Gastrocnemius medialis (tissue), 4 donors: ENCODE data around the gene DRD3. TPM values are rescaled to one million over a fixed set of nuclear protein-coding genes. Genes with fewer than 3 reads are reported as not detected.
A peak's percentile ranks its signal among the peaks of the same experiment; 100 is the strongest.

Experiments used
- ATAC-seq, 2 donors: fragments of 150-250 bp; one replicate each; pipeline ENCODE4 v1.9.1; 2016
- DNase-seq, 2 donors: peaks; one replicate each; pipeline ENCODE4 v3.0.0-alpha.2; 2019
- H3K27ac ChIP-seq, 4 donors: fragments of 200-600 bp; sonication (generic); 1 replicate in 1 of 4; 2 replicates in 3 of 4; pipeline ENCODE4 v1.5.1; 2016 to 2018; ENCODE audit warnings: mild to moderate bottlenecking in 2 of 4, moderate library complexity in 1 of 4
- H3K27me3 ChIP-seq, 3 donors: fragments of 200-600 bp; sonication (generic) in 2 of 3; 1 replicate in 1 of 3; 2 replicates in 2 of 3; pipeline versions ENCODE4 v1.5.1 to v1.6.0; 2016 to 2019; ENCODE audit warnings: mild to moderate bottlenecking in 1 of 3, moderate library complexity in 1 of 3
- H3K36me3 ChIP-seq, 2 donors: fragments of 200-600 bp; sonication (generic) in 1 of 2; one replicate each; pipeline ENCODE4 v1.5.1; 2017 to 2018
- H3K4me1 ChIP-seq, 2 donors: fragments of 200-600 bp; sonication (generic) in 1 of 2; one replicate each; pipeline ENCODE4 v1.5.1; 2016 to 2017; ENCODE audit warnings: mild to moderate bottlenecking in 2 of 2
- H3K4me3 ChIP-seq, 4 donors: fragments of 200-600 bp; sonication (generic) in 3 of 4; 1 replicate in 1 of 4; 2 replicates in 3 of 4; pipeline ENCODE4 v1.5.1; 2016 to 2019; ENCODE audit warnings: mild to moderate bottlenecking in 2 of 4
- H3K9me3 ChIP-seq, 3 donors: fragments of 200-600 bp; sonication (generic) in 2 of 3; 1 replicate in 1 of 3; 2 replicates in 2 of 3; pipeline ENCODE4 v1.5.1; 2016 to 2019
- POLR2A ChIP-seq, 2 donors: fragments of 450-650 bp; IDR thresholded peaks; one replicate each; pipeline ENCODE4 v1.6.1; 2017; ENCODE audit warnings: antibody characterized with exemption in 2 of 2, mild to moderate bottlenecking in 2 of 2, moderate library complexity in 2 of 2
- in situ Hi-C, 4 donors: fragments of 200-750 bp; cut with MboI; loops; one replicate each; pipeline versions ENCODE4 v1.15.0 to v1.8.0; 2017; ENCODE audit warnings: low sequenced_read_pairs in 4 of 4
- intact Hi-C: fragments of 100-400 bp; cut with DNase I; formaldehyde crosslinking; loops from one replicate; pipeline ENCODE4 v1.15.1; 2023; ENCODE audit warnings: low total_unique reads
- total RNA-seq, 4 donors: library from RNA; depleted of rRNA; stranded (reverse); fragments of >200 nt; gene quantifications; one replicate each; pipeline versions ENCODE4 v1.1.0 to v1.2.3, GENCODE V29; 2016
- TF ChIP-seq, protein P1 (sequence below), 5 experiments: fragments of 450-650 bp in 3 of 5; fragments of 200-600 bp in 2 of 5; sonication (generic) in 2 of 5; IDR thresholded peaks in 4 of 5; conservative IDR thresholded peaks in 1 of 5; 1 replicate in 4 of 5; 2 replicates in 1 of 5; pipeline ENCODE4 v1.5.1; 2016 to 2019; ENCODE audit warnings: antibody characterized with exemption in 5 of 5, mild to moderate bottlenecking in 3 of 5, moderate library complexity in 3 of 5

Gene DRD3
- total RNA-seq, 4 donors from 2014 or later: not detected

DNA sequence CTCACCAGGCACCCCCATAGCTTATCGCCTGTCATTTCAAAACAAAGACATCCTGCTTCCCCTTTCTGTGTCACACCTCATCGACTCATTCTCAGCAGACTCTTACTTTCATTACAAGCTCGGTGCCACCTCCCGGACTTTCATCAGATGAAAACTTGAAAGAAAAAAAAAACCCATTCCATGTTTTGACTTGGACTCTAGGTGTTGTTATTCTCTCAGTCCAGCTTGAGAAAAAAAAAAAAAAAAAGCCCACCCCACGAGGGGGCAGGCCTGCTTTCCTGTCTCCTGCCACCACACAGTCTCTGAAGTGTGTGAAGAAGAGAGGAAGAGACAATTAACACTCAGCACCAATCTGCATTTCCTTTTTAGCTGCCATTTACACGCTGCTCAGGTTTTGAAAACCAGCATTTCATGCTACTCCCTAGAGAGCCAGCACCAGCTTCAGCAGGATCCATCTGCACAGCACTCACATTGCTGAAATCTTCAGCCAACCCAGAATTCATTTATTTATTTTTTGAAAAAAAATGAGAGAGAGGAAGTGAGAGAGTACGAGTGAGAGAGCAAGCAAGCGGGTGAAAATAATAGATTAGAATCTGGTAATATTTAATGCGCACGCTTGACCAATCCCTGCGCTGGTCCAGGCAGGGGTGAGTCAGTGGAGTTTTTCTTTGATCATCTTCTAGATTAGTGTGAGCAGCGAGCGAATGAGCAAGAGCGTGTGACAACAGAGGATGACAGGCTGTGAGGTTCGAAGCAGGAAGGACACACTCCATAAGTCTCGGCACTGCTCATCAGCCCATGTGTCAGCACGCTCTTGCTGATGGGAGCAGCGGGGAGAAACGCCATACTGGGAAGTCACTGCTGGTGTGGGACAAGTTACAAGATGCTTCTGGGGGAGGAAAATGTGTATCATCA is 35.0 kb upstream of the DRD3 start:
- intact Hi-C loops (no loop called here), in situ Hi-C loops (no loop called here)
- Histone ChIP-seq H3K27ac (no peak overlapping the region), H3K4me1 (no peaks in the 10 kb centered on the region), H3K36me3 (no peaks in the 10 kb centered on the region), H3K27me3 (no peaks in the 10 kb centered on the region), H3K9me3 (no peaks in the 10 kb centered on the region), H3K4me3 (peak overlapping the region; percentile 5 to 41 (median 11))
- TF ChIP-seq POLR2A (IDR thresholded peaks at IDR 0.05): no peak
- TF ChIP-seq, protein P1, sequence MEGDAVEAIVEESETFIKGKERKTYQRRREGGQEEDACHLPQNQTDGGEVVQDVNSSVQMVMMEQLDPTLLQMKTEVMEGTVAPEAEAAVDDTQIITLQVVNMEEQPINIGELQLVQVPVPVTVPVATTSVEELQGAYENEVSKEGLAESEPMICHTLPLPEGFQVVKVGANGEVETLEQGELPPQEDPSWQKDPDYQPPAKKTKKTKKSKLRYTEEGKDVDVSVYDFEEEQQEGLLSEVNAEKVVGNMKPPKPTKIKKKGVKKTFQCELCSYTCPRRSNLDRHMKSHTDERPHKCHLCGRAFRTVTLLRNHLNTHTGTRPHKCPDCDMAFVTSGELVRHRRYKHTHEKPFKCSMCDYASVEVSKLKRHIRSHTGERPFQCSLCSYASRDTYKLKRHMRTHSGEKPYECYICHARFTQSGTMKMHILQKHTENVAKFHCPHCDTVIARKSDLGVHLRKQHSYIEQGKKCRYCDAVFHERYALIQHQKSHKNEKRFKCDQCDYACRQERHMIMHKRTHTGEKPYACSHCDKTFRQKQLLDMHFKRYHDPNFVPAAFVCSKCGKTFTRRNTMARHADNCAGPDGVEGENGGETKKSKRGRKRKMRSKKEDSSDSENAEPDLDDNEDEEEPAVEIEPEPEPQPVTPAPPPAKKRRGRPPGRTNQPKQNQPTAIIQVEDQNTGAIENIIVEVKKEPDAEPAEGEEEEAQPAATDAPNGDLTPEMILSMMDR (IDR thresholded peaks at IDR 0.05 in 4 of 5, conservative IDR thresholded peaks at IDR 0.05 in 1 of 5): no peak
- ATAC-seq: peak in 1 of 2 donors; percentile 27
- DNase-seq: no peak

DNA sequence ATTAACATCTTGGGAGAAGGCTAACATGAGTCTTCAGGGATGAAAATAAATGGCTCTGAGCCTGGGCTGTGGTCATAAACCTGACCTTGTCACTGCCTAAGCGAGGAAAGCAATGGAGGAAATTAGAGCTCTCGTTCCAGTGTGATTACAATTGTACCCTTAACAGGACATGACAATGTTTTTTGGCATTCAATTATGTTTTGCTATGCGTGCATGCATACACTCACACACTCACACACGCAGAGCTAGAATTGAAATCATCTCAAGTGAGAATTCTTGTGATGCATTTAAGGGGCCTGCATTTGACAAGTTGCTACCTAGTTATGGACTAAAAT is 34.4 kb upstream of the DRD3 start:
- in situ Hi-C loops: no loop called here
- TF ChIP-seq, protein P1 (IDR thresholded peaks at IDR 0.05 in 4 of 5, conservative IDR thresholded peaks at IDR 0.05 in 1 of 5): no peak
- no peak for TF ChIP-seq POLR2A (IDR thresholded peaks at IDR 0.05)
- Histone ChIP-seq H3K4me3 (no peak overlapping the region), H3K27me3 (no peaks in the 10 kb centered on the region), H3K27ac (no peak overlapping the region), H3K9me3 (no peaks in the 10 kb centered on the region), H3K36me3 (no peaks in the 10 kb centered on the region), H3K4me1 (no peaks in the 10 kb centered on the region)
- DNase-seq (no peak), ATAC-seq (no peak)
- intact Hi-C loops: no loop called here

GRCh38 chr3:114212646-114213045 is 33.8 kb upstream of the DRD3 start:
- intact Hi-C loops: no loop called here
- Histone ChIP-seq H3K36me3 (no peaks in the 10 kb centered on the region), H3K4me3 (no peak overlapping the region), H3K27ac (no peak overlapping the region), H3K27me3 (no peaks in the 10 kb centered on the region), H3K4me1 (no peaks in the 10 kb centered on the region), H3K9me3 (no peaks in the 10 kb centered on the region)
- DNase-seq (no peak), ATAC-seq (no peak)
- TF ChIP-seq POLR2A (IDR thresholded peaks at IDR 0.05): no peak
- TF ChIP-seq, protein P1 (IDR thresholded peaks at IDR 0.05 in 4 of 5, conservative IDR thresholded peaks at IDR 0.05 in 1 of 5): no peak
- in situ Hi-C loops: no loop called here

GRCh38 chr3:114207768-114208167 is 28.9 kb upstream of the DRD3 start:
- no peak for ATAC-seq
- Histone ChIP-seq H3K27ac (no peak overlapping the region), H3K9me3 (no peaks in the 10 kb centered on the region), H3K4me1 (no peaks in the 10 kb centered on the region), H3K27me3 (no peaks in the 10 kb centered on the region), H3K36me3 (no peaks in the 10 kb centered on the region), H3K4me3 (no peak overlapping the region)
- TF ChIP-seq, protein P1 (IDR thresholded peaks at IDR 0.05 in 4 of 5, conservative IDR thresholded peaks at IDR 0.05 in 1 of 5): no peak
- TF ChIP-seq POLR2A (IDR thresholded peaks at IDR 0.05): no peak
- intact Hi-C loops: no loop called here
- DNase-seq: no peak
- in situ Hi-C loops: no loop called here
